Heart right ventricle (tissue), 16 donors: ENCODE data around the gene NCBP3. TPM values are rescaled to one million over a fixed set of nuclear protein-coding genes. Genes with fewer than 3 reads are reported as not detected.
"Not testable (repeated sequence)": the region's sequence is repeated elsewhere in the genome, so short reads cannot be mapped to it uniquely, and the experiment has no call there.

ENCODE experiments used
- ATAC-seq, 8 donors: fragments of 200-7000 bp; cut with Tn5 transposase; one replicate each; pipeline ENCODE4 v1.9.1; 2020; ENCODE audit warnings: mild to moderate bottlenecking in 8 of 8, moderate library complexity in 8 of 8, moderate number of reproducible peaks in 1 of 8
- DNase-seq, 2 donors: peaks; one replicate each; pipeline ENCODE4 v3.0.0-alpha.2; 2020
- H3K27ac ChIP-seq, 10 donors: fragments of 200-600 bp; sonication (generic) in 2 of 10; one replicate each; pipeline versions ENCODE4 v1.5.0 to v1.8.0; 2020 to 2022; ENCODE audit warnings: mild to moderate bottlenecking in 3 of 10
- H3K27me3 ChIP-seq, 7 donors: fragments of 200-600 bp; one replicate each; pipeline ENCODE4 v1.8.0; 2021 to 2022; ENCODE audit warnings: mild to moderate bottlenecking in 2 of 7
- H3K36me3 ChIP-seq, 9 donors: fragments of 200-600 bp; sonication (generic) in 1 of 9; one replicate each; pipeline versions ENCODE4 v1.5.0 to v1.8.0; 2020 to 2022; ENCODE audit warnings: mild to moderate bottlenecking in 2 of 9
- H3K4me1 ChIP-seq, 9 donors: fragments of 200-600 bp; sonication (generic) in 1 of 9; one replicate each; pipeline versions ENCODE4 v1.5.0 to v1.8.0; 2020 to 2022; ENCODE audit warnings: mild to moderate bottlenecking in 4 of 9
- H3K4me3 ChIP-seq, 10 donors: fragments of 200-600 bp; sonication (generic) in 2 of 10; one replicate each; pipeline versions ENCODE4 v1.5.0 to v1.8.0; 2020 to 2022; ENCODE audit warnings: mild to moderate bottlenecking in 7 of 10, moderate library complexity in 2 of 10
- H3K9me3 ChIP-seq, 11 donors: fragments of 200-600 bp in 10 of 11; sonication (generic) in 2 of 11; one replicate each; pipeline versions ENCODE4 v1.5.0 to v1.8.0; 2013 to 2022; ENCODE audit warnings: mild to moderate bottlenecking in 2 of 11, control low read depth in 1 of 11, moderate library complexity in 1 of 11
- WGBS, 2 donors: extraction: QIAGEN DNeasy Blood & Tissue Kit; methylation state at CpG; one replicate each; pipeline ENCODE4 v1.1.7; 2013; ENCODE audit warnings: inconsistent platforms in 1 of 2; 5-methylcytosine and 5-hydroxymethylcytosine counted together
- intact Hi-C, 10 donors: fragments of 100-400 bp; cut with DNase I; formaldehyde crosslinking; loops; one replicate each; pipeline versions ENCODE4 v1.11.1 to v1.14.2; 2022
- polyA plus RNA-seq, 2 donors: library from polyadenylated mRNA; stranded (reverse); fragments of 200-250 nt; gene quantifications; one replicate each; pipeline ENCODE4 v1.2.3, GENCODE V29; 2013
- total RNA-seq, 10 donors: library from RNA; stranded (reverse); fragmentation: NEBNext Ultra II Directional in 3 of 10; extraction: Animal tissue kit (Norgen Biotek cat#: 25700) in 3 of 10; gene quantifications; one replicate each; pipeline versions ENCODE4 v1.2.1 to v1.2.4, GENCODE V29; 2021 to 2023
- TF ChIP-seq, protein P1 (sequence below), 9 donors: fragments of 200-600 bp; sonication (generic) in 2 of 9; IDR thresholded peaks; one replicate each; pipeline versions ENCODE4 v1.5.0 to v1.8.0; 2021 to 2022; ENCODE audit warnings: antibody characterized with exemption in 9 of 9, mild to moderate bottlenecking in 5 of 9, moderate library complexity in 1 of 9
- donor health status: Arrhythmogenic right ventricular cardiomyopathy.
- donor health status: ischemic (EF 13 %, LVEDD 7.1; RV severe dilation, severe dysfunction).
- donor health status: healthy with polysubstance abuse.
- donor health status: DM: no; HTN: yes; CAD: no.
- donor health status: DM: no; HTN: no; CAD: no.
- donor health status: ischemic (EF 25% LVEDD 6.9; RV normal size, moderate dysfunction).
- donor health status: ischemic (EF 25% LVEDD 5.7; RV mildly dilated, moderate dysfunction).
- donor health status: healthy.
- donor health status: DM: yes; HTN: yes; CAD: no.
- donor health status: Ischemic cardiomyopathy.
- donor health status: ischemic (EF 35%, LVEDD 5.7; RV mildly dilated, moderate dysfunction).
- donor health status: nonischemic (EF 11% LVEDD 7.7; RV severe dilation, severe dysfunction).
- donor health status: DM: yes; HTN: yes; CAD: no.
- donor health status: PGD.
- donor health status: ischemic (EF 29% LVEDD 5.4; RV normal size, mild dysfunction).
- donor health status: nonischemic (EF 23%, LVEDD 6.1; RV moderate dilation, normal function).

NCBP3 gene
- total and polyA plus RNA-seq, 12 donors, result 7.3 to 30.9 (median 21.0) TPM

DNA sequence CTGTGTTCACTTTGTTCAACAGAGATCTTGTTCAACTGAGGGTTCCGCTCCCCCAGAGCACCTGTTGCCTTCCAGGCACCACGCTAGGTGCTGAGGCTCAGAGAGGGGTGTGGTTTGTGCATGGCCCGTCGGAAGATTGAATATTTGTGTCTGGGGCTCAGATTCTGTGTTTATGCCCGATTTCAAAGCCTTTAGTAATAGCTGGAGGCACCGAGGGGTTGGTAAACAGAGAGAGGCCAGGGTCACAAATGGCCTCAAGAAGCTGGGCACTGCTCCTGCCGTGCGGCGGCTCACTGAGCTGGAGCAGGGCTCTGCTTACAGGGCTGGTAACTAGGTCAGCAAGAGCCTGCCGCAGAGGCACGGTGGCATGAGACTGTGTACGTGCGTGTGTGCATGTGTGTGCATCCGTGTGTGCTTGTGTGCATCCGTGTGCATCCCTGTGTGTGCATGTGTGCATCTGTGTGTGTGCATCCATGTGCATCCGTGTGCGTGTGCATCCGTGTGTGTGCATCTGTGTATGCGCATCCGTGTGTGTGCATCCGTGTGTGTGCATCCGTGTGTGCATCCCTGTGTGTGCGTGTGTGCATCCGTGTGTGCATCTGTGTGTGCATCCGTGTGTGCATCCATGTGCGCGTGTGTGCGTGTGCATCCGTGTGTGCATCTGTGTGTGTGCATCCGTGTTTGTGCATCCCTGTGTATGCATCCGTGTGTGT is 50.5 kb downstream of the NCBP3 start:
- TF ChIP-seq, protein P1, sequence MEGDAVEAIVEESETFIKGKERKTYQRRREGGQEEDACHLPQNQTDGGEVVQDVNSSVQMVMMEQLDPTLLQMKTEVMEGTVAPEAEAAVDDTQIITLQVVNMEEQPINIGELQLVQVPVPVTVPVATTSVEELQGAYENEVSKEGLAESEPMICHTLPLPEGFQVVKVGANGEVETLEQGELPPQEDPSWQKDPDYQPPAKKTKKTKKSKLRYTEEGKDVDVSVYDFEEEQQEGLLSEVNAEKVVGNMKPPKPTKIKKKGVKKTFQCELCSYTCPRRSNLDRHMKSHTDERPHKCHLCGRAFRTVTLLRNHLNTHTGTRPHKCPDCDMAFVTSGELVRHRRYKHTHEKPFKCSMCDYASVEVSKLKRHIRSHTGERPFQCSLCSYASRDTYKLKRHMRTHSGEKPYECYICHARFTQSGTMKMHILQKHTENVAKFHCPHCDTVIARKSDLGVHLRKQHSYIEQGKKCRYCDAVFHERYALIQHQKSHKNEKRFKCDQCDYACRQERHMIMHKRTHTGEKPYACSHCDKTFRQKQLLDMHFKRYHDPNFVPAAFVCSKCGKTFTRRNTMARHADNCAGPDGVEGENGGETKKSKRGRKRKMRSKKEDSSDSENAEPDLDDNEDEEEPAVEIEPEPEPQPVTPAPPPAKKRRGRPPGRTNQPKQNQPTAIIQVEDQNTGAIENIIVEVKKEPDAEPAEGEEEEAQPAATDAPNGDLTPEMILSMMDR (IDR thresholded peaks at IDR 0.05), result no peak
- ATAC-seq (peak in 1 of 8 donors; percentile 20), DNase-seq (no peak)
- intact Hi-C loops, result no loop called here
- Histone ChIP-seq H3K27me3 (no peaks in the 10 kb centered on the region), H3K27ac (no peak overlapping the region), H3K4me1 (peaks cover 0 to 21% (median 0%) of the 10 kb centered on the region in 9 donors), H3K36me3 (no peaks in the 10 kb centered on the region), H3K9me3 (no peaks in the 10 kb centered on the region), H3K4me3 (no peak overlapping the region)
- WGBS, 2 donors, result 84 to 86% methylated on average over 31 of the region's 31 CpGs

DNA sequence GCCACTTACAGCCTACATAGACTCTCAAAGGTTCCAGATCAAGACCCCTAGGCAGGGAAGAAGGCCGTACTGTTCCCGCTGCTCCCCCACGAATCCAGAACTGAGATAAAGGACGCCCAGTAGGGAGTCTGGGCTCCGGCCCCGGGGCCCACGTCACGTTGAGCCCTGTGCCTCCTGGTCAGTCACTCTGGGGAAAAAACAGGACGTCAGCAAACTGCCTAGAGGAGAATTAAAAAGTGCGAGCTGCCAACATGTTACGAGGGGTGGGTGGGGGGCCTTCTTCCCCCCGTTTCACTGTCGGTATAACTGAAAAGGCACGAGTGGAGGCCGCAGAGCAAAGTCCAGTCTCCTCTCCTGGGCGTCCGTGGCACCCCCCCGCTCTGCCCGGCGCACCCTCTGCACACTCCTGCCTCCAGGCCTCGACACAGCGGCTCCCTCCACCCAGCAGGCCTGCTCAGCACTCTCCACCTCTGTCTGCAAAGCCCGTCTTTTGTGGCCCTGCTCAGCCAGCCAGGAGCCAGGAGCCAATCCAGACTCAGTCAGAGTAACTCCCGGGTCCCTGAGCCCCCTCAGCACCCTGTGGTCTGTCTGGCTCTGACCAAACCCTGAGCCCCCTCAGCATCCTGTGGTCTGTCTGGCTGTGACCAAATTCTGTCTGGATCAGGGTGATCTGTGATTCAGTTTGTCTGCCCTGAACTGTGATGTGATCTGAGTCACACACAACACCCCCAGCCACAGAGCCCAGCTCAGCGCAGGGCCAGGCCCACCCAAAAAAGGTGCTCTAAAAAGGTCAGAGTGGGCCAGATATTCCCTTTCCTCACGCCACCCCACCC is 51.3 kb downstream of the NCBP3 start:
- TF ChIP-seq, protein P1 (IDR thresholded peaks at IDR 0.05), result no peak
- Histone ChIP-seq H3K9me3 (no peaks in the 10 kb centered on the region), H3K36me3 (no peaks in the 10 kb centered on the region), H3K4me3 (no peak overlapping the region), H3K27ac (peak overlapping the region in 1 of 10 donors; percentile 14), H3K27me3 (no peaks in the 10 kb centered on the region), H3K4me1 (peaks cover 0 to 13% (median 0%) of the 10 kb centered on the region in 9 donors)
- ATAC-seq (no peak), DNase-seq (no peak)
- intact Hi-C loops, result no loop called here
- 69 to 71% methylated on average over 26 of the region's 26 CpGs for WGBS, 2 donors

DNA sequence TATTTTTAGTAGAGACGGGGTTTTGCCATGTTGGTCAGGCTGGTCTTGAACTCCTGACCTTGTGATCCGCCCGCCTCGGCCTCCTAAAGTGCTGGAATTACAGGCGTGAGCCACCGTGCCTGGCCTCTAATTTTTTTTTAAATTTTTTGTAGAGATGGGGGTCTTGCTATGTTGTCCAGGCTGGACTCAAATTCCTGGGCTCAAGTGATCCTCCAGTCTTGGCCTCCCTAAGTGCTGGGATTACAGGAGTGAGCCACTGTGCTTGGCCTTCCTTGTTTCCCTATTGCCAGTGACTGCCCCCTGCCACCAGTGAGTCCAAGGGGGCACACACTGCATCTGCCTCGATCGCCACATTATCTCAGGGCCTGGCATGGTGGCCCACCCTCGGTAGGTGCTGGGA is 51.9 kb downstream of the NCBP3 start:
- H3K4me3 ChIP-seq, H3K9me3 ChIP-seq, DNase-seq, ATAC-seq, H3K36me3 ChIP-seq, H3K4me1 ChIP-seq, intact Hi-C loops, H3K27me3 ChIP-seq, H3K27ac ChIP-seq: not testable (repeated sequence)
- 92% methylated on average over 9 of the region's 9 CpGs for WGBS, 2 donors

DNA sequence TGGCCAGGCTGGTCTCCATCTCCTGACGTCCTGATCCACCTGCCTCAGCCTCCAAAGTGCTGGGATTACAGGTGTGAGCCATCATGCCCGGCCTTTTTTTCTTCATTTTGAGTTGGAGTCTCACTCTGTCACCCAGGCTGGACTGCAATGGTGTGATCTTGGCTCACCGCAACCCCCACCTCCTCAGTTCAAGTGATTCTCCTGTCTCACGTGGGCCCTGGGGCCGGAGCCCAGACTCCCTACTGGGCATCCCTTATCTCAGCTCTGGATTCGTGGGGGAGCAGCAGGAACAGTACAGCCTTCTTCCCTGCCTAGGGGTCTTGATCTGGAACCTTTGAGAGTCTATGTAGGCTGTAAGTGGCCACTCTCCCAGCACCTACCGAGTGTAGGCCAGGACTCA is 52.8 kb downstream of the NCBP3 start:
- H3K27me3 ChIP-seq, ATAC-seq, H3K4me1 ChIP-seq, H3K9me3 ChIP-seq, H3K27ac ChIP-seq, DNase-seq, H3K4me3 ChIP-seq, intact Hi-C loops, H3K36me3 ChIP-seq: not testable (repeated sequence)
- 81 to 84% methylated on average over 7 of the region's 7 CpGs for WGBS, 2 donors

DNA sequence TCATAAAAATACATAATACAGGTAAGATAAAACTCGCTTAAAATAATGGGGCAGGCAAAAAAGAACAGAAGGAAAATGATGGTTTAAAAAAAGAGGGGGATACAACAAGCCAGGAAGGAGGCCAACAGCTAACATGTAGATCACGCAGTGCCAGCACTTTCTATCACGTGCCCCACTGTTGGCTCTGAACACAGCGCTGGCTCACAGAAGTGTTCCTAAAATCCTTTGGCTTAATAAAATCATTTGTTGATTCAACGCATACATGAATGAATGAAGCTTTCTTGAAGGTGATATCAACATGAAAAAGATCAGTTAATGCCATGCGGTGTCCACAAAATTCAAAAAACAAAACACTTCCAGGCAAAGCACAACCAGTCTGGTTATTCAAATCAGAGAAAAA is 53.6 kb downstream of the NCBP3 start:
- Histone ChIP-seq H3K36me3 (no peaks in the 10 kb centered on the region), H3K4me3 (no peak overlapping the region), H3K4me1 (no peaks in the 10 kb centered on the region), H3K9me3 (no peaks in the 10 kb centered on the region), H3K27me3 (no peaks in the 10 kb centered on the region), H3K27ac (no peak overlapping the region)
- intact Hi-C loops, result no loop called here
- TF ChIP-seq, protein P1 (IDR thresholded peaks at IDR 0.05), result no peak
- ATAC-seq, result peak in 1 of 8 donors; percentile 63
- WGBS, 2 donors, result 70 to 73% methylated on average over 6 of the region's 6 CpGs
- DNase-seq, result no peak
